NCI-H146 treated with DMSO at 0.1 percent for 48 hours (cell line): ENCODE measurements around the gene CDKAL1.
"Not testable (repeated sequence)": the region's sequence is repeated elsewhere in the genome, so short reads cannot be mapped to it uniquely, and the experiment has no call there.

Experiments used
- DNase-seq: peaks from one replicate; lab custom pipeline; 2025; ENCODE audit not compliant: unreplicated experiment; lab: John Stamatoyannopoulos, UW

CDKAL1 gene

GRCh38 chr6:20706238-20706938 is 172.1 kb downstream of the CDKAL1 start:
- DNase-seq, result no peak

DNA sequence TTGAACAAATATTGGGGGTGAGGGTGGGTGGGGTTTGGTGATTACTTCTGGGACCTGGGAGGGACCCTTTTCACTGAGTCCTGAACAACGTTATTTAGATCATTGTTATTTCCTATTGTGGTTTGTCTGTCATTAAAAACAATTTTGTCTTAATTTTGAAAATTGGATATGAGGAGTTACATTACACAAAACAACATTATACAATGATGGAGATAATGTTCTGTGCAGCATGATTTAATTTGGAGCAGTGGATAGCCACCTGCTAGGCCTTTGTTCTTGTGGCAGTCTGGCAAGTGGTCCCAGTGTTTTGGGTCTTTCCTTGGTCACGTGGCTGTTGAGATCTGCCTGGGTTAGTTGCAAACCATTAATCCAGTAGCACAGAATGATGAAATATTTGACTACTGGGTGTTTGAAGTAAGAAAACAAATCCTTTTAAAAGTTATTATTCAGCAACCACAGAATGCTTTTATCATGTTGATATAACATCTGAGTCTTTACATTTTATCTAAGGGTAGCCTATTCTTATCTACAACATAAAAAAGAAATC is 172.8 kb downstream of the CDKAL1 start:
- DNase-seq, result peak; percentile 98

GRCh38 chr6:20707870-20708269 is 173.6 kb downstream of the CDKAL1 start:
- DNase-seq, result no peak

GRCh38 chr6:20708367-20709124 is 174.3 kb downstream of the CDKAL1 start:
- no peak for DNase-seq

GRCh38 chr6:20709451-20709850 is 175.2 kb downstream of the CDKAL1 start:
- DNase-seq, result no peak

DNA sequence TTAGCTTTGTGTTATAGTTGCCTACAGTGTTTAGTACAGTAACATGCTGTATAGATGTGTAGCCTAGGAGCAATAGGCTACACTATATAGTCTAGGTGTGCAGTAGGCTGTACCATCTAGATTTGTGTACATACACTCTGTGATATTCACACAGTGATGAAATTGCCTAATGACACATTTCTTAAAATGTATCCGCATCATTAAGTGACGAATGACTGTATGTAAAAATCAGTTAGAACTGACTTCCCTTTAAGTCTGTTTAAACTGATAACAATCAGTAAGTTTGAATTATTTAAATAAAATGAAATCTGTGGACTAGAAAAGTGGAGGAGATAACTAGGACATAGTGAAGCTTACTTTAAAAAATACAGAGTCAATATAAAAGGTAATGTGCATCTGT is 176.1 kb downstream of the CDKAL1 start:
- no peak for DNase-seq

GRCh38 chr6:20711518-20711917 is 177.3 kb downstream of the CDKAL1 start:
- DNase-seq, result no peak

- DNase-seq, result no peak
Measured at GRCh38 chr6:20712011-20712410, 177.8 kb downstream of the CDKAL1 start.

DNA sequence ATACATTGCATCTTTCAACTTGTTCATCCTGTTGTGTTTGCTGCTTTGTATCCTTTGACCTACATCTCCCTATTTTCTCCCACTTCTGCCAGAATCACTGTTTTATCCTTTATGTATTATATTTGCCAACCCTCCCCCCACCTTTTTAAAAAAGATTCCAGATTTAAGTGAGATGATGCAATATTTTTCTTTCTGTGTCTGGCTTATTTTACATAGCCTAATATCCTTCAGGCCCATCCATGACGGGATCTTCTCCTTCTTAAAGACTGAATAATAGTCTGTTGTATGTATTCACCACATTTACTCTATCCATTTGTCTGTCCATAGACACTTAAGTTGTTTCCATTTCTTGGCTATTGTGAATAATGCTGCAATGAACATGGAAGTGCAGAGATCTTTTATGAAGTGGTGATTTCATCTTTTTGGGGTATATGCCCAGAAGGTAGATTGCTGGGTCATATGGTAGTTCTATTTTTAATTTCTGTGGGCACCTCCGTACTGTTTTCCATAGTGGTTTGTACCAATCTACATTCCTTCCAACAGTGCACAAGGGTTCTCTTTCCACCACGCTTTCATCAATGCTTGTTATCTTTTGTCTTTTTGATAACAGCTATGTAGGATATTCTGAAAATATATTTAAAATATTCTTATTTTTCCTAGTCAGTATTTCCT is 181.0 kb downstream of the CDKAL1 start:
- no peak for DNase-seq

DNA sequence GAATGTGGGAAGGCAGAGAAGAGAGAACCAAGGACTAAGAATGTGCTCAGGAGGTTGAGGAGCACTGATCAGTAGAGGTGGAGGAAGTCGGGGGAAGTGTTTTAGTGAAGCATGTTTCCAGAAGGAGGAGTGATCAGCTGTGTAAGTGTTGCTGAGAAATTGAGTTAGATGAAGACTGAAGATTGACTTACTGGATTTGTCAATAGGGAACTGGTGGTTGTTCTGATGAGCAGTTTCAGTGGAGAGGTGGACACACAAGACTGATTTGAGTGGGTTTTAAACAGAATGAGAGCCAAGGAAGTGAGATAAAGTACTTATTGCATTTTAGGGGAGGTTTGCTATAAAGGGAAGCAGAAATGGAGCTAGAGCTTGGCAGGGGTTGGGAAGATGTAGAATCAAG is 182.6 kb downstream of the CDKAL1 start:
- DNase-seq, result no peak

- DNase-seq, result no peak
Measured at GRCh38 chr6:20717743-20718142, 183.5 kb downstream of the CDKAL1 start.

DNA sequence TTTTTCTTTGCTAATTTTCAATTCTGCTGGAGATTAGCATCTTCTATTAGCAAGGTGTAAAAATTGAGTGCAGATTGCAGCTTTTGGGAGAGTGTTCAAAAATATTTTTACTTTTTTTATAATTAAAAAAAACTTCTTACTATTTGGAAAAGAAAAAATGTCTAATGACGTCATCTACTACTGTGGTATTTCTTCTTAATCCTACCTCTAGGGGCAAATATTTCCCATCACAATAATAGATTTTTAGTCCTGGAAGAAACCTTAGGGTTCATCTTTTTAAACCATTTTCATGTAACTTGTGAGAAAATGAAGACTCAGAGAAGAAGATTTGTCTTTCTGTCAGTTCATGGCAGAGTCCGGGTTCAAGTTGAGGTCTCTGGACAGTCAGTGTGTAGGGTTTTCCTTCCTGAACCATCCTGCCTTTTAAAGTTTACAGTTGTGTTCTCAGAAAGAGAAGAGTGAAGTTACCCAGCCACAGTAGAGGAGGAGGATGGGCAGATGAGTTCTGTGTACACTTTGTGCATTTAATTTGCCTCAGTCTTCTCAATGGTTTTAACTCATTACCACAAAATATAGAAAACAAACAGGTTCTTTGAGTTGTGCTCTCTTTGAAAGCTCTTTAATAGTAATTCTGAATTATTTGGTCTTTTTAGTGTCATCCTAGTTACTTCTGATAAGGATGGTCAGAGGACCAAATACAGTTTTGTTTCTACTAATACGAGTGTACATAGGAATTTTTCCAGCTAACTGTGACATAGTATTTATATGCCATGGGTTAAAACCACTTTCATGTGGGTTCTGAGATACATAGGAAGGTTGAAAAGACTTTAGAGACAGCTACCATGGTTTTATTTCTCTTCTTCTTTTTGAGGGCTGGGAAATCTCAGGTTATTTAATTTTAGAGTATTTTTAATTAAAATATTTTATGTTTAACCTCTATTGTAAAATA is 184.7 kb downstream of the CDKAL1 start:
- no peak for DNase-seq

DNA sequence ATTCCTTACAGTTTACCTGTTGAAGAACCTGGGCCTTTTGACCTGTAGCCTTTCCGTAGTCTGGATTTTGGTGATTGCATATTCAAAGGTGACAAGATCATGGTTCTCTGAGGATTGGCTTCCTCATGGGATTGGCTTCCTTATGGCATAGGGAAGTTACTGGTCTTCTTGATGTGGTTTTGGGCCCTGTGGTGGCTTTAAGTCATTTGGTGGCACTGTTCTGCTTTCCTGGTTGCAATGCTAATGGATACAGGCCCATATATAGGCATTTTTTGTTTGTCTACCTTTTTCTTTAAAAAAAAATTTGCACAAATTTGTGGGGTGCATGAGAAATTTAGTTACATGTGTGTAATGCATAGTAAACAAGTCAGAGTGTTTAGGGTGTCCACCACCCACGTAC is 185.7 kb downstream of the CDKAL1 start:
- no peak for DNase-seq

DNA sequence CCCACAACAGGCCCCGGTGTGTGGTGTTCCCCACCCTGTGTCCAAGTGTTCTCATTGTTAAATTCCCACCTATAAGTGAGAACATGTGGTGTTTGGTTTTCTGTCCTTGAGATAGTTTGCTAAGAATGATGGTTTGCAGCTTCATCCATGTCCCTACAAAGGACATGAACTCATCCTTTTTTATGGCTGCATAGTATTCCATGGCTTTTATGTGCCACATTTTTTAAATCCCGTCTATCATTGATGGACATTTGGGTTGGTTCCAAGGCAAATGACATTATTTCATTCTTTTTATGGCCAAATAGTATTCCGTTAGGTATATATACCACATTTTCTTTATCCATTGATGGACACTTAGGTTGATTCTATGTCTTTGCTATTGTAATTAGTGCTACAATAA is 186.9 kb downstream of the CDKAL1 start:
- not testable (repeated sequence) for DNase-seq

DNA sequence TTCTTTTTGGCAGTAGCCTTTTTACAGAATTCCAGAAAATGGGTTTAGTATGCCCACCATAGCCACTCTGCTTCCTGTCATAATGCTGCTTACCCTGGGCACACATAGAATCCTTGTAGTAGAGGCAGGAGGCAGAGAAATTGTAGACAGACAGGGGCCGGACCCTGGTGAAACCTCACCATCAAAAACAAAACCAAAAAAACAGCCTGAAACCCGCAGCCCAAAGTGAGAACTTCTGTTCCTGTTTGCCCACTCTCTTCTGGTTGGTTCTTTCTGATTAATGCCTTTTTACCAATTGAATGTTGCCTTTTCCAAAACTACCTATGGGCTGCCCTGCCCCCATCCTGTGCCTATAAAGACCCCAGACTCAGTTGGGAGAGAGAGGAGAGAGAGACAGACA is 188.2 kb downstream of the CDKAL1 start:
- no peak for DNase-seq

DNA sequence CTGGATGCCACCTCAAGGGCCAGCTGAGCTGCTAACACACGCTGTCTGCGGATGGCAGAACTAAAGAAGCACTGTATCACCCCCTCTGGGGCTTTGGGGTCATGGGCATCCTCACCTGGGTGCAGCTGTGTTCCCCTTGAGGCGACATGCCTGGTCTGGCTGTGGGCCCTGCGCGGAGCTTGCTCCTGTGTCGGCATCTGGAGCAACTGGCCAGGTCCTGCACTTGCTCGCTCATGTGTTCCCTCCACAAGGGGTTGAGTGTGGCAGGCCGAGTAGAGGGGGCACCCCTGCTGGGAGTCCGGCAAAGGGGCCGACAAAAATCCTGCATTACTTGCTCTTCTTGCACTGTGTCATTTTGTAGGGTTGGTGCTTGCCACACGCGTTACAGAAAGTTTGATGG is 189.0 kb downstream of the CDKAL1 start:
- no peak for DNase-seq

GRCh38 chr6:20724443-20725190 is 190.4 kb downstream of the CDKAL1 start:
- DNase-seq, result no peak

GRCh38 chr6:20725235-20725634 is 191.0 kb downstream of the CDKAL1 start:
- DNase-seq, result not testable (repeated sequence)

GRCh38 chr6:20729086-20729485 is 194.8 kb downstream of the CDKAL1 start:
- no peak for DNase-seq

- DNase-seq, result peak; percentile 14
Measured at GRCh38 chr6:20732362-20732761, 198.1 kb downstream of the CDKAL1 start.
